HepG2 (cell line): ENCODE data around the gene KCNK15.

Source experiments
- MIER3 ChIP-seq: IDR thresholded peaks from 2 replicates; pipeline ENCODE4 v1.6.1; 2016; ENCODE audit warnings: missing compliant biosample characterization, borderline replicate concordance
- NFE2L2 ChIP-seq: fragments of 150-350 bp; IDR thresholded peaks from 2 replicates; pipeline ENCODE4 v1.6.1; 2014; ENCODE audit warnings: low read length
- TCF7L2 ChIP-seq: IDR thresholded peaks from 2 replicates; pipeline ENCODE4 v1.6.1; 2011; ENCODE audit warnings: mild to moderate bottlenecking, low read depth, low read length, moderate library complexity
- ZNF101 ChIP-seq: sonication (generic); formaldehyde crosslinking; IDR thresholded peaks from 2 replicates; pipeline ENCODE4 v1.4.0; 2020; ENCODE audit warnings: mild to moderate bottlenecking, low read depth, missing genetic modification reagents, borderline replicate concordance
- TF ChIP-seq, protein P1 (sequence below): IDR thresholded peaks from 2 replicates; pipeline ENCODE4 v1.6.1; 2012; ENCODE audit warnings: low read length, improper control_type of control experiment
- TF ChIP-seq, protein P2 (sequence below): sonication (generic); formaldehyde crosslinking; IDR thresholded peaks from 2 replicates; pipeline ENCODE4 v1.5.0; 2020; ENCODE audit warnings: mild to moderate bottlenecking, missing genetic modification reagents, moderate library complexity

DNA sequence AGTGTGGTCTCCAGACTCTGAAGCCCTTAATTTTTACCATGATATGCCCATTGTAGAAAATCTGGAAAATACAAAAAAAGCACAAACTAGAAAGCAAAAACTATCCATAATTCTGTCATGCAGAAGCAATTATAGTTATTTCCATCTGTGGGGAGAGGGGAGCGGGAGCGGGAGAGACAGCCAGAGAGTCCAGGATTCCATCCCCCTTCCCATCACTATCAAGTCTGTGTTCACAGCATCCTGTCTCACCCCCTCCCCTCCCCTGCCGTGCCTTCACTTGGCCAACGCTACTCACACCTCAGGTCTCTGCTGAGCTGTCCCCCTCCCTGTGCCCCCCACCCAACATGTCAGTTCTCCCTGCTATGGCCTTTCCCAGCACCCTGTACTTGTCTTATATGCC is 50.2 kb downstream of the KCNK15 start:
- TF ChIP-seq, protein P1, sequence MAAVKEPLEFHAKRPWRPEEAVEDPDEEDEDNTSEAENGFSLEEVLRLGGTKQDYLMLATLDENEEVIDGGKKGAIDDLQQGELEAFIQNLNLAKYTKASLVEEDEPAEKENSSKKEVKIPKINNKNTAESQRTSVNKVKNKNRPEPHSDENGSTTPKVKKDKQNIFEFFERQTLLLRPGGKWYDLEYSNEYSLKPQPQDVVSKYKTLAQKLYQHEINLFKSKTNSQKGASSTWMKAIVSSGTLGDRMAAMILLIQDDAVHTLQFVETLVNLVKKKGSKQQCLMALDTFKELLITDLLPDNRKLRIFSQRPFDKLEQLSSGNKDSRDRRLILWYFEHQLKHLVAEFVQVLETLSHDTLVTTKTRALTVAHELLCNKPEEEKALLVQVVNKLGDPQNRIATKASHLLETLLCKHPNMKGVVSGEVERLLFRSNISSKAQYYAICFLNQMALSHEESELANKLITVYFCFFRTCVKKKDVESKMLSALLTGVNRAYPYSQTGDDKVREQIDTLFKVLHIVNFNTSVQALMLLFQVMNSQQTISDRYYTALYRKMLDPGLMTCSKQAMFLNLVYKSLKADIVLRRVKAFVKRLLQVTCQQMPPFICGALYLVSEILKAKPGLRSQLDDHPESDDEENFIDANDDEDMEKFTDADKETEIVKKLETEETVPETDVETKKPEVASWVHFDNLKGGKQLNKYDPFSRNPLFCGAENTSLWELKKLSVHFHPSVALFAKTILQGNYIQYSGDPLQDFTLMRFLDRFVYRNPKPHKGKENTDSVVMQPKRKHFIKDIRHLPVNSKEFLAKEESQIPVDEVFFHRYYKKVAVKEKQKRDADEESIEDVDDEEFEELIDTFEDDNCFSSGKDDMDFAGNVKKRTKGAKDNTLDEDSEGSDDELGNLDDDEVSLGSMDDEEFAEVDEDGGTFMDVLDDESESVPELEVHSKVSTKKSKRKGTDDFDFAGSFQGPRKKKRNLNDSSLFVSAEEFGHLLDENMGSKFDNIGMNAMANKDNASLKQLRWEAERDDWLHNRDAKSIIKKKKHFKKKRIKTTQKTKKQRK = no peak
- TF ChIP-seq, protein P2, sequence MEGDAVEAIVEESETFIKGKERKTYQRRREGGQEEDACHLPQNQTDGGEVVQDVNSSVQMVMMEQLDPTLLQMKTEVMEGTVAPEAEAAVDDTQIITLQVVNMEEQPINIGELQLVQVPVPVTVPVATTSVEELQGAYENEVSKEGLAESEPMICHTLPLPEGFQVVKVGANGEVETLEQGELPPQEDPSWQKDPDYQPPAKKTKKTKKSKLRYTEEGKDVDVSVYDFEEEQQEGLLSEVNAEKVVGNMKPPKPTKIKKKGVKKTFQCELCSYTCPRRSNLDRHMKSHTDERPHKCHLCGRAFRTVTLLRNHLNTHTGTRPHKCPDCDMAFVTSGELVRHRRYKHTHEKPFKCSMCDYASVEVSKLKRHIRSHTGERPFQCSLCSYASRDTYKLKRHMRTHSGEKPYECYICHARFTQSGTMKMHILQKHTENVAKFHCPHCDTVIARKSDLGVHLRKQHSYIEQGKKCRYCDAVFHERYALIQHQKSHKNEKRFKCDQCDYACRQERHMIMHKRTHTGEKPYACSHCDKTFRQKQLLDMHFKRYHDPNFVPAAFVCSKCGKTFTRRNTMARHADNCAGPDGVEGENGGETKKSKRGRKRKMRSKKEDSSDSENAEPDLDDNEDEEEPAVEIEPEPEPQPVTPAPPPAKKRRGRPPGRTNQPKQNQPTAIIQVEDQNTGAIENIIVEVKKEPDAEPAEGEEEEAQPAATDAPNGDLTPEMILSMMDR (CRISPR knock-in tag) = no peak
- TF ChIP-seq NFE2L2 (no peak), ZNF101 (CRISPR knock-in tag) (no peak), MIER3 (CRISPR knock-in tag) (no peak), TCF7L2 (no peak)
